HCT116 (cell line): Measurements from ENCODE around the gene P2RY13. TPM values are rescaled to one million over a fixed set of nuclear protein-coding genes. Genes with fewer than 3 reads are reported as not detected.

Experiments used
- ATAC-seq: fragments of 200-7000 bp; cut with Tn5 transposase; 2 replicates; pipeline ENCODE4 v1.9.1; 2020; ENCODE audit warnings: mild to moderate bottlenecking, moderate library complexity
- BruUV-seq: library from RNA; stranded (reverse); fragments of 400-500 nt; replicated peaks from 2 replicates; lab custom pipeline; 2021; lab: Mats Ljungman, UMichigan
- CTCF ChIA-PET: fragments of 300-600 bp; sonication (Branson Sonifier 250); formaldehyde crosslinking; loops from one replicate; lab custom pipeline; 2021; ENCODE audit warnings: antibody characterized with exemption; lab: Charles Lee
- POLR2A ChIA-PET: fragments of 300-600, 350-600 bp; sonication (Branson Sonifier 250); formaldehyde crosslinking; loops from one replicate; lab custom pipeline; 2021; ENCODE audit warnings: antibody characterized with exemption; lab: Charles Lee
- RAD21 ChIA-PET, 2 experiments: fragments of 300-600 bp; sonication (Branson Sonifier 250); formaldehyde crosslinking; loops; one replicate each; lab custom pipeline; 2023; ENCODE audit warnings: low total read pairs in 2 of 2; ENCODE audit not compliant: uncharacterized antibody in 2 of 2, unreplicated experiment in 2 of 2, low non-redundant PET in 1 of 2; lab: Charles Lee
- DNase-seq: peaks from one replicate; pipeline ENCODE4 v3.0.0-alpha.2; 2010; ENCODE audit warnings: low read depth, low spot score
- H2AFZ ChIP-seq: fragments of 200-600 bp; shearing (Covaris generic), sonication (generic); 2 replicates; pipeline ENCODE4 v1.6.1; 2017; ENCODE audit warnings: low read depth, mixed run types, mixed read lengths, antibody characterized with exemption, low read length; ENCODE audit not compliant: poor library complexity, severe bottlenecking
- H3K27ac ChIP-seq: 2 replicates; pipeline ENCODE4 v1.5.1; 2012; ENCODE audit warnings: low read depth, low read length
- H3K27me3 ChIP-seq: fragments of 200-600 bp; sonication (generic); 2 replicates; pipeline ENCODE4 v1.6.1; 2016; ENCODE audit warnings: mixed run types, low read length, mixed read lengths; ENCODE audit not compliant: insufficient read depth
- H3K36me3 ChIP-seq, 2 experiments: fragments of 200-500 bp in 1 of 2; fragments of 200-600 bp in 1 of 2; sonication (Bioruptor generic) in 1 of 2; sonication (generic) in 1 of 2; 2 replicates each; pipeline versions ENCODE4 v1.5.1 to v1.6.1; 2014 to 2016; ENCODE audit warnings: low read length in 2 of 2, inconsistent platforms in 1 of 2, mixed read lengths in 1 of 2, mixed run types in 1 of 2; ENCODE audit not compliant: insufficient read depth in 2 of 2, control insufficient read depth in 1 of 2
- H3K4me1 ChIP-seq, 2 experiments: fragments of 200-600 bp in 1 of 2; sonication (generic) in 1 of 2; 2 replicates each; pipeline versions ENCODE4 v1.5.1 to v1.6.1; 2012 to 2017; ENCODE audit warnings: low read length in 2 of 2, inconsistent platforms in 1 of 2, mild to moderate bottlenecking in 1 of 2, mixed read lengths in 1 of 2, mixed run types in 1 of 2, moderate library complexity in 1 of 2; ENCODE audit not compliant: insufficient read depth in 2 of 2, control insufficient read depth in 1 of 2
- H3K4me2 ChIP-seq: fragments of 200-600 bp; sonication (generic); 2 replicates; pipeline ENCODE4 v1.6.1; 2017; ENCODE audit warnings: mixed run types, low read length, mixed read lengths
- H3K4me3 ChIP-seq, 2 experiments: fragments of 200-600 bp in 1 of 2; sonication (generic) in 1 of 2; replicated peaks in 1 of 2; 2 replicates each; pipeline ENCODE4 v1.5.1; 2011 to 2016; ENCODE audit warnings: low read length in 2 of 2, control low read depth in 1 of 2, low read depth in 1 of 2, mild to moderate bottlenecking in 1 of 2, mixed read lengths in 1 of 2, mixed run types in 1 of 2
- H3K79me2 ChIP-seq: fragments of 200-600 bp; sonication (generic); 2 replicates; pipeline ENCODE4 v1.6.1; 2017; ENCODE audit warnings: mild to moderate bottlenecking, mixed run types, low read length, moderate library complexity, mixed read lengths; ENCODE audit not compliant: insufficient read depth
- H3K9ac ChIP-seq: fragments of 200-600 bp; sonication (generic); 2 replicates; pipeline ENCODE4 v1.6.1; 2016; ENCODE audit warnings: low read length, mixed read lengths
- H3K9me2 ChIP-seq: fragments of 200-600 bp; sonication (generic), shearing (Covaris generic); 2 replicates; pipeline ENCODE4 v1.6.1; 2017; ENCODE audit warnings: mixed run types, mild to moderate bottlenecking, moderate library complexity; ENCODE audit not compliant: insufficient read depth
- H3K9me3 ChIP-seq, 2 experiments: fragments of 200-500 bp in 1 of 2; fragments of 200-600 bp in 1 of 2; sonication (Bioruptor generic) in 1 of 2; sonication (generic) in 1 of 2; 2 replicates each; pipeline ENCODE4 v1.6.1; 2014 to 2017; ENCODE audit warnings: low read length in 2 of 2, mixed read lengths in 2 of 2, inconsistent platforms in 1 of 2, low read depth in 1 of 2, mild to moderate bottlenecking in 1 of 2, mixed run types in 1 of 2, moderate library complexity in 1 of 2; ENCODE audit not compliant: control insufficient read depth in 1 of 2, insufficient read depth in 1 of 2
- H4K20me1 ChIP-seq: fragments of 200-600 bp; sonication (generic), shearing (Covaris generic); 2 replicates; pipeline ENCODE4 v1.6.1; 2017; ENCODE audit warnings: mixed run types, mild to moderate bottlenecking, moderate library complexity; ENCODE audit not compliant: insufficient read depth
- CBX3 ChIP-seq: IDR thresholded peaks from 2 replicates; pipeline ENCODE4 v1.6.1; 2012; ENCODE audit warnings: low read depth
- CEBPB ChIP-seq: IDR thresholded peaks from 2 replicates; pipeline ENCODE4 v1.6.1; 2012; ENCODE audit warnings: low read depth
- EGR1 ChIP-seq: IDR thresholded peaks from 2 replicates; pipeline ENCODE4 v1.6.1; 2012; ENCODE audit warnings: low read depth
- ELF1 ChIP-seq: IDR thresholded peaks from 2 replicates; pipeline ENCODE4 v1.6.1; 2012; ENCODE audit warnings: low read depth, borderline replicate concordance
- EZH2 ChIP-seq: fragments of 200-600 bp; sonication (generic); IDR thresholded peaks from 2 replicates; pipeline ENCODE4 v1.6.1; 2017; ENCODE audit warnings: antibody characterized with exemption, mixed run types
- JUND ChIP-seq: IDR thresholded peaks from 2 replicates; pipeline ENCODE4 v1.6.1; 2012
- POLR2A ChIP-seq: IDR thresholded peaks from 2 replicates; pipeline ENCODE4 v1.7.0; 2011; ENCODE audit warnings: borderline replicate concordance; ENCODE audit not compliant: insufficient read depth, insufficient read length; ENCODE audit errors: extremely low read depth
- POLR2AphosphoS5 ChIP-seq: IDR thresholded peaks from 2 replicates; pipeline ENCODE4 v1.6.1; 2011; ENCODE audit warnings: mild to moderate bottlenecking, low read depth, low read length, moderate library complexity
- RAD21 ChIP-seq: IDR thresholded peaks from 2 replicates; pipeline ENCODE4 v1.6.1; 2012; ENCODE audit warnings: low read depth, mild to moderate bottlenecking
- SIN3A ChIP-seq: IDR thresholded peaks from 2 replicates; pipeline ENCODE4 v1.6.1; 2012; ENCODE audit warnings: low read depth
- SP1 ChIP-seq: IDR thresholded peaks from 2 replicates; pipeline ENCODE4 v1.6.1; 2012; ENCODE audit warnings: low read depth
- SRF ChIP-seq: IDR thresholded peaks from 2 replicates; pipeline ENCODE4 v1.6.1; 2012; ENCODE audit warnings: low read depth
- TCF7L2 ChIP-seq: IDR thresholded peaks from 2 replicates; pipeline ENCODE4 v1.7.0; 2011; ENCODE audit warnings: borderline replicate concordance, inconsistent platforms; ENCODE audit not compliant: insufficient read depth, insufficient read length; ENCODE audit errors: extremely low read depth
- YY1 ChIP-seq: IDR thresholded peaks from 2 replicates; pipeline ENCODE4 v1.6.1; 2011; ENCODE audit warnings: low read length, low read depth, moderate library complexity, mild to moderate bottlenecking; ENCODE audit not compliant: insufficient replicate concordance; ENCODE audit errors: extremely low read depth
- ZFX ChIP-seq: fragments of 450-650 bp; IDR thresholded peaks from 2 replicates; pipeline ENCODE4 v1.6.1; 2017
- ZNF274 ChIP-seq: fragments of 200-500 bp; sonication (Bioruptor generic); IDR thresholded peaks from 2 replicates; pipeline ENCODE4 v1.6.1; 2014; ENCODE audit warnings: mild to moderate bottlenecking, low read depth, low read length, inconsistent platforms
- intact Hi-C: fragments of 100-400 bp; cut with micrococcal nuclease; formaldehyde crosslinking; loops from 2 replicates; pipeline ENCODE4 v1.10.0; 2022
- total RNA-seq: library from RNA; stranded (reverse); gene quantifications from one replicate; pipeline ENCODE4 v1.2.1, GENCODE V29; 2021; ENCODE audit not compliant: unreplicated experiment
- TF ChIP-seq, protein P1 (sequence below): IDR thresholded peaks from 2 replicates; pipeline ENCODE4 v1.6.1; 2011; ENCODE audit warnings: mild to moderate bottlenecking, low read length, moderate library complexity; ENCODE audit not compliant: insufficient replicate concordance; ENCODE audit errors: extremely low read depth
- TF ChIP-seq, protein P2 (sequence below): IDR thresholded peaks from 2 replicates; pipeline ENCODE4 v1.6.1; 2012
- TF ChIP-seq, protein P3 (sequence below): IDR thresholded peaks from 2 replicates; pipeline ENCODE4 v1.6.1; 2012
- TF ChIP-seq, protein P4 (sequence below), 3 experiments: fragments of 200-600 bp in 1 of 3; sonication (generic) in 1 of 3; IDR thresholded peaks in 2 of 3; conservative IDR thresholded peaks in 1 of 3; 2 replicates each; pipeline ENCODE4 v1.5.1; 2012 to 2017; ENCODE audit warnings: low read depth in 2 of 3, low read length in 2 of 3, antibody characterized with exemption in 1 of 3, borderline replicate concordance in 1 of 3, control low read depth in 1 of 3, mild to moderate bottlenecking in 1 of 3, mixed read lengths in 1 of 3, mixed run types in 1 of 3, moderate library complexity in 1 of 3; ENCODE audit not compliant: insufficient read depth in 1 of 3

The P2RY13 gene
- total RNA-seq, 1 experiment from 2014 or later, result not detected

DNA sequence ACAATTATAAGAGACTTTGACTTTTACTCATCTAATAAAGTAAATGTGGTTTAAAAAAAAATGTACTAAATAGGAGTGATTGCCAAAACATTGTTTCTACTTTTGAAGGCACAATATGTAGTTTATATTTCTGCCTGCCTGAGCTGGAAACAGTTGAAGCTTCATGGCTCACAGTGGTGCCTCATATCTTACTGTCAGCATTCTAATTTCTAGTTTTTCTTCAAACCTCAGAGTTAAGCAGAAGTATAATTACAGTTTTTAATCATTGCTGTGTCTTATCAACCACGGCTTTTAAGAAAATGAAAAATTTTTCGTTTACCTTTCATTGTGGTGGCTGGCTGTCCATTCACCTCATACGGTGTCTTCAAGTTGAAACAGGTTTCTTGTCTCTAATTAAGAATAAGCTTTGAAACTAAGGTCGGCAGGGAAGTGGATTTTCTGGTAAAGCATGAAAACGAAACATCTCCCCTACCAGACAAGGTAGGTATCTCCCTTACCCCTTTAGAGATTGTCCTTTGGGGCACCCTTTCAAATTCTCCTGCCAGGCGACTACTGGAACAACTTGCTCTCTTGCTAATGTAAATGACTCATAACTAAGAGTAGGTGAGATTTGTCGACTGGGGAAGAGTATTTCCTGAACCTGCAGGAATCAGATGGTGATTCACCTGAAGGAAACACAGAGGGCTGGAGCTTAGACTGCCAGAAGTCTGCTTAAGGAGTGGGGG, 12.9 kb downstream of the P2RY13 start, which contains the start of gene GPR87:
GPR87 (minus strand) TSS at position 554 of the 725 bp plus-strand sequence. CDS start 16,720 bp downstream, outside the sequence.
- Histone ChIP-seq H3K9me2 (no peaks in the 10 kb centered on the region), H3K79me2 (no peaks in the 10 kb centered on the region), H4K20me1 (no peaks in the 10 kb centered on the region), H3K4me1 (peaks cover 44 to 52% of the 10 kb centered on the region in 2 experiments), H3K27ac (peak within 1 kb of the TSS; percentile 66; the same call in 1 of the 2 replicates), H3K36me3 (no peaks in the 10 kb centered on the region), H2AFZ (no peak within 1 kb of the TSS), H3K9me3 (no peaks in the 10 kb centered on the region), H3K4me2 (peak within 1 kb of the TSS; percentile 77), H3K4me3 (peak within 1 kb of the TSS; percentile 25 to 53), H3K9ac (peak within 1 kb of the TSS; percentile 53), H3K27me3 (no peaks in the 10 kb centered on the region)
- BruUV-seq, result TSS peak; percentile 84
- intact Hi-C loops, result loop anchor here (1.0 kb wide), 1 partner anchor 11 kb away; no protein-coding TSS in a partner anchor
- ChIA-PET RAD21 (no interaction called here), POLR2A (interaction anchor here (1.0 to 1.4 kb wide), 3 partner anchors 9 to 30 kb away, joined by 4 to 9 read pairs (median 4); no protein-coding TSS in a partner anchor), CTCF (interaction anchor here (1.1 to 1.5 kb wide), 2 partner anchors 9 to 11 kb away, joined by 3 to 10 read pairs; no protein-coding TSS in a partner anchor)
- ATAC-seq (peak; percentile 97), DNase-seq (peak; percentile 88)
- TF ChIP-seq JUND (peak; percentile 97), TCF7L2 (no peak), POLR2A (no peak), SP1 (peak; percentile 91), YY1 (no peak), CBX3 (peak; percentile 92), SIN3A (peak; percentile 63; the same call in 1 of the 2 replicates), ELF1 (no peak; the same call in 1 of the 2 replicates), CEBPB (peak; percentile 61; the same call in 1 of the 2 replicates), EZH2 (no peak), ZFX (no peak), POLR2AphosphoS5 (peak; percentile 61), SRF (peak; percentile 70; the same call in 1 of the 2 replicates), RAD21 (peak; percentile 13; the same call in 1 of the 2 replicates), EGR1 (peak; percentile 44; the same call in 1 of the 2 replicates), ZNF274 (no peak)
- TF ChIP-seq, protein P1, sequence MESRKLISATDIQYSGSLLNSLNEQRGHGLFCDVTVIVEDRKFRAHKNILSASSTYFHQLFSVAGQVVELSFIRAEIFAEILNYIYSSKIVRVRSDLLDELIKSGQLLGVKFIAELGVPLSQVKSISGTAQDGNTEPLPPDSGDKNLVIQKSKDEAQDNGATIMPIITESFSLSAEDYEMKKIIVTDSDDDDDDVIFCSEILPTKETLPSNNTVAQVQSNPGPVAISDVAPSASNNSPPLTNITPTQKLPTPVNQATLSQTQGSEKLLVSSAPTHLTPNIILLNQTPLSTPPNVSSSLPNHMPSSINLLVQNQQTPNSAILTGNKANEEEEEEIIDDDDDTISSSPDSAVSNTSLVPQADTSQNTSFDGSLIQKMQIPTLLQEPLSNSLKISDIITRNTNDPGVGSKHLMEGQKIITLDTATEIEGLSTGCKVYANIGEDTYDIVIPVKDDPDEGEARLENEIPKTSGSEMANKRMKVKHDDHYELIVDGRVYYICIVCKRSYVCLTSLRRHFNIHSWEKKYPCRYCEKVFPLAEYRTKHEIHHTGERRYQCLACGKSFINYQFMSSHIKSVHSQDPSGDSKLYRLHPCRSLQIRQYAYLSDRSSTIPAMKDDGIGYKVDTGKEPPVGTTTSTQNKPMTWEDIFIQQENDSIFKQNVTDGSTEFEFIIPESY, result no peak
- TF ChIP-seq, protein P2, sequence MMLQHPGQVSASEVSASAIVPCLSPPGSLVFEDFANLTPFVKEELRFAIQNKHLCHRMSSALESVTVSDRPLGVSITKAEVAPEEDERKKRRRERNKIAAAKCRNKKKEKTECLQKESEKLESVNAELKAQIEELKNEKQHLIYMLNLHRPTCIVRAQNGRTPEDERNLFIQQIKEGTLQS, result no peak
- TF ChIP-seq, protein P3, sequence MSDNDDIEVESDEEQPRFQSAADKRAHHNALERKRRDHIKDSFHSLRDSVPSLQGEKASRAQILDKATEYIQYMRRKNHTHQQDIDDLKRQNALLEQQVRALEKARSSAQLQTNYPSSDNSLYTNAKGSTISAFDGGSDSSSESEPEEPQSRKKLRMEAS, result peak; percentile 44; the same call in 1 of the 2 replicates
- TF ChIP-seq, protein P4, sequence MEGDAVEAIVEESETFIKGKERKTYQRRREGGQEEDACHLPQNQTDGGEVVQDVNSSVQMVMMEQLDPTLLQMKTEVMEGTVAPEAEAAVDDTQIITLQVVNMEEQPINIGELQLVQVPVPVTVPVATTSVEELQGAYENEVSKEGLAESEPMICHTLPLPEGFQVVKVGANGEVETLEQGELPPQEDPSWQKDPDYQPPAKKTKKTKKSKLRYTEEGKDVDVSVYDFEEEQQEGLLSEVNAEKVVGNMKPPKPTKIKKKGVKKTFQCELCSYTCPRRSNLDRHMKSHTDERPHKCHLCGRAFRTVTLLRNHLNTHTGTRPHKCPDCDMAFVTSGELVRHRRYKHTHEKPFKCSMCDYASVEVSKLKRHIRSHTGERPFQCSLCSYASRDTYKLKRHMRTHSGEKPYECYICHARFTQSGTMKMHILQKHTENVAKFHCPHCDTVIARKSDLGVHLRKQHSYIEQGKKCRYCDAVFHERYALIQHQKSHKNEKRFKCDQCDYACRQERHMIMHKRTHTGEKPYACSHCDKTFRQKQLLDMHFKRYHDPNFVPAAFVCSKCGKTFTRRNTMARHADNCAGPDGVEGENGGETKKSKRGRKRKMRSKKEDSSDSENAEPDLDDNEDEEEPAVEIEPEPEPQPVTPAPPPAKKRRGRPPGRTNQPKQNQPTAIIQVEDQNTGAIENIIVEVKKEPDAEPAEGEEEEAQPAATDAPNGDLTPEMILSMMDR (IDR thresholded peaks at IDR 0.05 in 2 of 3, conservative IDR thresholded peaks at IDR 0.05 in 1 of 3; ENCODE audit: borderline replicate concordance in 1 of 3, insufficient read depth in 1 of 3, low read depth in 2 of 3, low read length in 2 of 3), result no peak
